ENCODE data around the gene PLSCR1.

DNA sequence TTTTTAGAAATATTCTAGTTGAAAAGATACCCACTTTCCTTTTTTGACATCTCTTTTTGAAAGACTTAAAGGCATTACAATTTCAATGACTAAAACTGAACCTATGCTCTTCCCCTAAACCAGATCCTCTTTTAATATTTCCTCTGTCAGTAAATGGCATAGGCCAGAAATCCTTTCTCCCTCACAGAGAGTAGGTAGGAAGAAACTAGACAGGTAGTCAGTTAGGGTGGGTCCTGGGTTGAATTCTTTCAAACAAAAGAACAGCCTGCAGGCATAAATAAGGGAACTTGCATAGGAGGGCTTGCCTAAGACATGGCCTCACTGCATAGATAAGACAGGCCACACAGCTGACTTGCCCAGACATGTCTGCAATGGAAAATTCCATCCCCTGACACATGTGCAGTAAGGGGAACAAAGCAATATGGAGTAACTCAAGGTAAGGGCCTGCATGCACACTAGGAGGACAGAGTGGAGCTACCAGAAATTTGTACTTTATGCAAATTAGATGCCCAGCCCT is 37.6 kb upstream of the PLSCR1 start:
- TF ChIP-seq EZH2 (IDR thresholded peaks at IDR 0.05; ENCODE audit: borderline replicate concordance, low read length) = no peak
- TF ChIP-seq, protein P1, sequence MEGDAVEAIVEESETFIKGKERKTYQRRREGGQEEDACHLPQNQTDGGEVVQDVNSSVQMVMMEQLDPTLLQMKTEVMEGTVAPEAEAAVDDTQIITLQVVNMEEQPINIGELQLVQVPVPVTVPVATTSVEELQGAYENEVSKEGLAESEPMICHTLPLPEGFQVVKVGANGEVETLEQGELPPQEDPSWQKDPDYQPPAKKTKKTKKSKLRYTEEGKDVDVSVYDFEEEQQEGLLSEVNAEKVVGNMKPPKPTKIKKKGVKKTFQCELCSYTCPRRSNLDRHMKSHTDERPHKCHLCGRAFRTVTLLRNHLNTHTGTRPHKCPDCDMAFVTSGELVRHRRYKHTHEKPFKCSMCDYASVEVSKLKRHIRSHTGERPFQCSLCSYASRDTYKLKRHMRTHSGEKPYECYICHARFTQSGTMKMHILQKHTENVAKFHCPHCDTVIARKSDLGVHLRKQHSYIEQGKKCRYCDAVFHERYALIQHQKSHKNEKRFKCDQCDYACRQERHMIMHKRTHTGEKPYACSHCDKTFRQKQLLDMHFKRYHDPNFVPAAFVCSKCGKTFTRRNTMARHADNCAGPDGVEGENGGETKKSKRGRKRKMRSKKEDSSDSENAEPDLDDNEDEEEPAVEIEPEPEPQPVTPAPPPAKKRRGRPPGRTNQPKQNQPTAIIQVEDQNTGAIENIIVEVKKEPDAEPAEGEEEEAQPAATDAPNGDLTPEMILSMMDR (conservative IDR thresholded peaks at IDR 0.05 in 1 of 2, IDR thresholded peaks at IDR 0.05 in 1 of 2; ENCODE audit: extremely low read depth in 1 of 2, insufficient read depth in 1 of 2, low read depth in 1 of 2, low read length in 2 of 2) = no peak
